Right kidney (tissue), 1 donor: ENCODE measurements around the gene KMT2A.
"Not testable (repeated sequence)": the region's sequence is repeated elsewhere in the genome, so short reads cannot be mapped to it uniquely, and the experiment has no call there.

Experiments
- DNase-seq: peaks from one replicate; pipeline ENCODE4 v3.0.0-alpha.2; 2016

KMT2A gene

GRCh38 chr11:118533769-118534729 lies 97.8 kb downstream of the KMT2A start:
- DNase-seq: no peak

DNA sequence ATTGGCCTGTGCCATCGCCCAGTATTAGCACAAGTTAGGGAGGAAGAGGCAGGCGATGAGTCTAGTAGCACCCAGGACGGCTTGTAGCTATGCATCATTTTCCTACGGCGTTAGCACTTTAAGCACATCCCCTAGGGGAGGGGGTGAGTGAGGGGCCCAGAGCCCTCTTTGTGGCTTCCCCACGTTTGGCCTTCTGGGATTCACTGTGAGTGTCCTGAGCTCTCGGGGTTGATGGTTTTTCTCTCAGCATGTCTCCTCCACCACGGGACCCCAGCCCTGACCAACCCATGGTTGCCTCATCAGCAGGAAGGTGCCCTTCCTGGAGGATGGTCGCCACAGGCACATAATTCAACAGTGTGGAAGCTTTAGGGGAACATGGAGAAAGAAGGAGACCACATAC lies 99.0 kb downstream of the KMT2A start:
- no peak for DNase-seq

DNA sequence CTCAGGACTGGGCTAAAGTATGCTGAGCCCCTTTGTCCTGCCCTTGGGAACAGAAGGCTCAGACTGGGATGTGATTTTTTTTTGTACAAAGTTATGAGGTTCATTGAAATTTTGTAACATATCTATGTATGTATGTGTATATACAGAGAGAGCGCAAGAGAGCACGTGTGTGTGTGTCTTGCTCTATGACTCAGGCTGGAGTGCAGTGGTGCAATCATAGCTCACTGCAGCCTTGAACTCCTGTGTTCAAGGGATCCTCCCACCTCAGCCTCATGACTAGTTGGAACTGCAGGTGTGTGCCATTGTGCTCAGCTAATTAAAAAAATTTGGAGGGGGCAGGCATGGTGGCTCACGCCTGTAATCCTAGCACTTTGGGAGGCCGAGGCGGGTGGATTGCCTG lies 100.4 kb downstream of the KMT2A start:
- DNase-seq: no peak

GRCh38 chr11:118537409-118537980 lies 101.2 kb downstream of the KMT2A start:
- no peak for DNase-seq

GRCh38 chr11:118544010-118544646 lies 107.8 kb downstream of the KMT2A start:
- no peak for DNase-seq

DNA sequence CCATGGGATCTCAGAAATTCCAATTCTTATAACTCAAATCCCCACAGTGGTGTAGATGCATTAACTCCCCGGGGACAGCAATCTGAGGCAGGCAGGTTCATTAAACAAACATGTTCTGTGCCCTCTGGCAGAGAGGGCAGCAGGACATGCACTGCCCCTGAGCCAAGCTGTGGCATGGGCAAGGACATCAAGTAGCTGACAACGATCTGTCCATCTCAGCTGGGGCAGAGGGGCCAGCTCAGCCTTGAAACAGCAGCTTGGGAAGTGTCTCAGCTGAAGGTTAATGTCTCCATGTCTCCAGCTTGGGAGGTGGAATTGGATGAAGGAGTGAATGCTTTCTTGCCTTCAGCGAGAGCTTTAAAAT lies 108.3 kb downstream of the KMT2A start:
- no peak for DNase-seq

DNA sequence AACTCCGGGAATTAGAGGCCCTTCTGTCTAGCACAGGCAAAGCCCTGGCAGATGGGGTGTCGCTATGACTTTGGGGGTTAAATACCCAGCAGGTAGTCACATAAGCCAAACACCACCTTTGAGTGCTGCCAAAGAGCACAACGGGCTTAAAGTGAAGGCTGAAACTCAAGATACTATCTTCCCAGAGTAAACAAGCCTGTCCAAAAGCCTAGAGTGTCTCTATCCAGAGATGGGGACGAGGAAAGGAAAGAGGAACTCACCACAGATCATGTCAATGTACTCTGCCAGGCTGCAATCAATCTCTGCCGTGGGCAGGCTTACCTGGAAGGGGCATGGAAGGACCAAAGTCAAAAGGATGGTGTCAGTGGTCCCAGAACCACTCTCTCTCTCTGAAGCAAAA lies 109.2 kb downstream of the KMT2A start:
- no peak for DNase-seq

- DNase-seq: no peak
These were observed 110.8 kb downstream of the KMT2A start for GRCh38 chr11:118547132-118547531.

- DNase-seq: no peak
These were observed 116.0 kb downstream of the KMT2A start for GRCh38 chr11:118552341-118552740.

DNA sequence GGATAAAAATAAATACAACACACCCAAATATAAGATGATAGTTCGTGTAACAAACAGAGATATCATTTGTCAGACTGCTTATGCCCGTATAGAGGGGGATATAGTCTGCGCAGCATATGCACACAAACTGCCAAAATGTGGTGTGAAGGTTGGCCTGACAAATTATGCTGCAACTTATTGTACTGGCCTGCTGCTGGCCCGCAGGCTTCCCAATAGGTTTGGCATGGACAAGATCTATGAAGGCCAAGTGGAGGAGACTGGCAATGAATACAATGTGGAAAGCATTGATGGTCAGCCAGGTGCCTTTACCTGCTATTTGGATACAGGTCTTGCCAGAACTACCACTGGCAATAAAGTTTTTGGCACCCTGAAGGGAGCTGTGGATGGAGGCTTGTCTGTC lies 124.5 kb downstream of the KMT2A start:
- no peak for DNase-seq

GRCh38 chr11:118565051-118565450 lies 128.8 kb downstream of the KMT2A start:
- no peak for DNase-seq

DNA sequence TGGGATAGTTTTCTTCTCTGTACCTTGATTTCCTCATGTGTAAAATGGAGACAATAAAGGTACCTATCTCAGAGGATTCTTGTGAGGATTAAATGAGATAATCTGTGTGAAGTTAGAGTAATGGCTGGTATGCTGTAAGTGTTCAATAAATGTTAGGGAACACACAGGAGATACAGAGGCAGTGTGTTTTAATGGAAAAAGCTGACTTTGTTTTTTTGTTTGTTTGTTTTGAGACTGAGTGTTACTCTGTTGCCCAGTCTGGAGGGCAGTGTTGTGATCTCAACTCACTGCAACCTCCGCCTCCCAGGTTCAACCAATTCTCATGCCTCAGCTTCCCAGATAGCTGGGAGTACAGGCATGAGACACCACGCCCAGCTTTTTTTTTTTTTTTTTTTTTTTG lies 133.4 kb downstream of the KMT2A start:
- no peak for DNase-seq

- DNase-seq: no peak
These were observed 134.5 kb downstream of the KMT2A start for GRCh38 chr11:118570787-118571186.

GRCh38 chr11:118571701-118572060 lies 135.4 kb downstream of the KMT2A start:
- DNase-seq: not testable (repeated sequence)

DNA sequence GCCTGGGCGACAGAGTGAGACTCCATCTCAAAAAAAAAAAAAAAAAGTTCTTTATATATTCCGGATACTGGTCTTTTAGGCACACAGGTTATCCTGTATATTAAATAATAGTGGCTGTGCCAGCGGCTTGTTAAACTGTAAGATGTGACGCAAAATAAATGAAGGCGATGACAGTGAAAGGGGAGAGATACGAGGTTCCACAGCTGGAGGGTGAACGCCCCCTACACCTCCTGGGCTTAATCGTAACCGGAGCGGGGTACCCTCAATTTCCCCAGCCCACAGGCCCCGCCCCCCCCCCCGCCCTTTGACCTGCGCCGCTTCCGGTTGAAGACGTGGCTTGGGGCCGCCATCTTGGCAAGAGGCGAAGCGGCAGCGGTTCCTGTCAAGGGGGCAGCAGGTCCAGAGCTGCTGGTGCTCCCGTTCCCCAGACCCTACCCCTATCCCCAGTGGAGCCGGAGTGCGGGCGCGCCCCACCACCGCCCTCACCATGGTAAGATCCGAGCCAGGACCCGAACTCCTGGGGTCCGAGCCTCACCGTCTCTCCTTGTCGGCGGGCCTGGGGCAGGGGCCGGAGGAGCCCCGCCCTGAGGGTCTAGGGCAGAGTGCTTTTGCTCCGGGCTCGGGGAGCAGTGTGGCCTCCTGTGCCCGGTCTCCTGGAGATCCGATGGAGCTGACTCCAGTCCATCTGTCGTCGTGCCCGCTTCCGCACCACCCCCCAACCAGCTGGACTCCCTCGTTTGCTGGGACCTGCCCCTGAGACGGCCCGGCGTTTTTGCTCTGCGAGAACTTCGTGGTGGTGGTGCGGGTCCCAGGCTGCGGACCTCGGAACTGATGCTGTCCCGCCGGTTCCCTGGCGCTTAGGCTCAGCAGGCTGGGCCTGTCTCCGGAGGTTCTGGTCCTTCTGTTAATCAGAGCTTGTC lies 136.0 kb downstream of the KMT2A start, which contains the start of gene ARCN1:
Gene ARCN1 (plus strand): TSS at position 349 of the 920 bp plus-strand sequence. CDS start 139 bp downstream, at position 488.
- peak; percentile 94 for DNase-seq

DNA sequence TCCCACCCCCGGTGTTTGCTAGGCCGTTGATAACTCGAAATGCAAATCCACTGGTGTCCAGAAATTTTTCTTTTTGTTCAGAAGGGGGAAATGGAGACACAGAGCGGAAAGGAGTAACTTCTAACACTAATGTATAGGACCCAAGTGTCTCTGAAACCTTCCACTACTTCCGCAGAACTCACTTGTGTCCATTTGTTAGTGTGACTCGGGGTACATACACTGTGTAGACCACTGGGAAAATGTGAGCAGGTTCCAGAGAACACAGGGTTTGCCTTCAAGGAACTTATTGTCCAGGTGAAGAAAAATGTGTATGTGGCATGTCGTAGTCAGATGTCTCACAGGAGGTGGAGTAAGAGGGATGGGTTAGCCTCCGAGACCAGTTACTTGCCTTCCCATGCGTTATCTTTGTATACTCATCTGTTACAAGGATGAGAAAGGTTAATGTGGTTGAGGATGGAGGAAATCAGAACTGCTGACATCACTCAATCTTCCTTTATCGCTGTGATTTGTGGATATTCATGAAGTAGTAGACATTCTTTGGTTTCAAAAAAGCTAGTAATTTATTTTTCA lies 136.8 kb downstream of the KMT2A start:
- no peak for DNase-seq

DNA sequence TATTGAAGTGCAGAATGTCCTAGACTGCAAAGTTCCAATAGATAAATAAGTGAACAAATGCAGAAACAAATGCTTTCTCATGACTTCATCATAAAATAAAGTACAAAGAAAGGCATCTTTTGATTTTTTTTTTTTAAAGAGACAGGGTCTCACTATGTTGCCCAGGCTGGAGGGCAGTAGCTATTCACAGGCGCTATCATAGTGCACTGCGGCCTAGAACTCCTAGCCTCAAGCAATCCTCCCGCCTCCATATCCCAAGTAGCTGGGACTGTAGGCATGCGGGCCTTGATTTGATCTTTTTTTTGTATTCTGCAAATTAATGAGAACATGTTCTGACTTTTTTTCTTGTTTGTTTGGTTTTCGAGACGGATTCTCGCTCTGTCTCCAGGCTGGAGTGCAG lies 138.3 kb downstream of the KMT2A start:
- DNase-seq: no peak
